Testis (tissue), 3 donors: ENCODE measurements around the gene HTR5A. TPM values are rescaled to one million over a fixed set of nuclear protein-coding genes. Genes with fewer than 3 reads are reported as not detected.

Experiments used
- DNase-seq: peaks from one replicate; pipeline ENCODE4 v3.0.0-alpha.2; 2019
- H3K27ac ChIP-seq, 2 donors: fragments of 200-600 bp; sonication (generic); one replicate each; pipeline ENCODE4 v1.5.1; 2019
- H3K27me3 ChIP-seq: fragments of 200-600 bp; sonication (generic); one replicate; pipeline ENCODE4 v1.5.1; 2019
- H3K36me3 ChIP-seq: fragments of 200-600 bp; sonication (generic); one replicate; pipeline ENCODE4 v1.5.1; 2017; ENCODE audit warnings: low read depth; ENCODE audit errors: missing control alignments
- H3K4me1 ChIP-seq: fragments of 200-600 bp; sonication (generic); one replicate; pipeline ENCODE4 v1.5.1; 2019
- H3K4me3 ChIP-seq, 2 donors: fragments of 200-600 bp; sonication (generic); one replicate each; pipeline ENCODE4 v1.5.1; 2017 to 2019
- H3K9me3 ChIP-seq: fragments of 200-600 bp; sonication (generic); one replicate; pipeline ENCODE4 v1.5.1; 2017
- POLR2A ChIP-seq: fragments of 450-650 bp; IDR thresholded peaks from one replicate; pipeline ENCODE4 v1.6.1; 2017; ENCODE audit warnings: antibody characterized with exemption, mild to moderate bottlenecking, moderate library complexity
- WGBS, 2 donors: methylation state at CpG; one replicate each; pipeline ENCODE4 v1.1.5; 2018; 5-methylcytosine and 5-hydroxymethylcytosine counted together
- intact Hi-C: fragments of 100-400 bp; cut with DNase I; formaldehyde crosslinking; loops from one replicate; pipeline ENCODE4 v1.15.1; 2023; ENCODE audit warnings: low total_unique reads
- polyA plus RNA-seq: library from polyadenylated mRNA; stranded (reverse); fragments of 350-450 nt; fragmentation: Illumina TruSeq; extraction: RNeasy Lipid Tissue Mini Kit (QIAGEN cat#74804); gene quantifications from one replicate; pipeline ENCODE4 v1.2.3, GENCODE V29; 2014; ENCODE audit warnings: low read depth, low replicate concordance; ENCODE audit not compliant: insufficient read depth
- total RNA-seq, 2 donors: library from RNA; depleted of rRNA; stranded (reverse); fragments of >200 nt; gene quantifications; one replicate each; pipeline ENCODE4 v1.2.3, GENCODE V29; 2016
- TF ChIP-seq, protein P1 (sequence below), 3 experiments: fragments of 450-650 bp in 2 of 3; fragments of 200-600 bp in 1 of 3; sonication (generic) in 1 of 3; IDR thresholded peaks; one replicate each; pipeline ENCODE4 v1.5.1; 2016 to 2019; ENCODE audit warnings: antibody characterized with exemption in 3 of 3, mild to moderate bottlenecking in 2 of 3, moderate library complexity in 1 of 3

Gene HTR5A
- total and polyA plus RNA-seq, 3 donors from 2014 or later, result 0.87 to 2.8 (median 0.93) TPM

DNA sequence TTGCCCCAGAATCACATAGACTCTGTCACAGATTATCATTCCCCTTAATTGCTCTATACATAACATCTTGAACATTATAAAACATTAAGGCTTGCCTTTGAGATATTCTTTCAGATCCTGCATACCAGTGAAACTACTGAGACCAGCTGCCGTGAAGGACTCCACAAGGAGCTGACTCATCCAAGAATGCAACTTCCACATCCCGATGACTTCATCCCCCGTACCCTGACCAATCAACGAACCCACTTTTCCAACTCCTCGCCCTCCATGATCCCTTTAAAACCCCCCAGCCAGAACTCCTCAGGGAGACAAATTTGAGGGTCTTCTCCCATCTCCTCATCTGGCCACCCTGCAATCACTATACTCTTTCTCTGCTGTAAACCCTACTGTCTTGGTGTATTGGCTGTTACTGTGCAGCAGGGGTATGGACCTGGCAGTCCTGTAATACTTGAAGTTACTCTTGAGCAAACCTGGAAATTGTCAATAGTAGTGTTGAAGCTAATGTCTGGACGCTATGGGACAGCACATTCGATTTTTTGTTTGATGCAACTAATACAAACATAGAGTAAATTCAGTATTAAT, 49.8 kb downstream of the HTR5A start:
- no peaks in the 10 kb centered on the region for H3K27me3 ChIP-seq
- 86 to 87% methylated on average over 7 of the region's 7 CpGs for WGBS, 2 donors
- H3K36me3 ChIP-seq, result no peaks in the 10 kb centered on the region
- DNase-seq, result no peak
- TF ChIP-seq, protein P1, sequence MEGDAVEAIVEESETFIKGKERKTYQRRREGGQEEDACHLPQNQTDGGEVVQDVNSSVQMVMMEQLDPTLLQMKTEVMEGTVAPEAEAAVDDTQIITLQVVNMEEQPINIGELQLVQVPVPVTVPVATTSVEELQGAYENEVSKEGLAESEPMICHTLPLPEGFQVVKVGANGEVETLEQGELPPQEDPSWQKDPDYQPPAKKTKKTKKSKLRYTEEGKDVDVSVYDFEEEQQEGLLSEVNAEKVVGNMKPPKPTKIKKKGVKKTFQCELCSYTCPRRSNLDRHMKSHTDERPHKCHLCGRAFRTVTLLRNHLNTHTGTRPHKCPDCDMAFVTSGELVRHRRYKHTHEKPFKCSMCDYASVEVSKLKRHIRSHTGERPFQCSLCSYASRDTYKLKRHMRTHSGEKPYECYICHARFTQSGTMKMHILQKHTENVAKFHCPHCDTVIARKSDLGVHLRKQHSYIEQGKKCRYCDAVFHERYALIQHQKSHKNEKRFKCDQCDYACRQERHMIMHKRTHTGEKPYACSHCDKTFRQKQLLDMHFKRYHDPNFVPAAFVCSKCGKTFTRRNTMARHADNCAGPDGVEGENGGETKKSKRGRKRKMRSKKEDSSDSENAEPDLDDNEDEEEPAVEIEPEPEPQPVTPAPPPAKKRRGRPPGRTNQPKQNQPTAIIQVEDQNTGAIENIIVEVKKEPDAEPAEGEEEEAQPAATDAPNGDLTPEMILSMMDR (IDR thresholded peaks at IDR 0.05), result no peak
- no peak for TF ChIP-seq POLR2A
- no peaks in the 10 kb centered on the region for H3K9me3 ChIP-seq
- no peak overlapping the region for H3K27ac ChIP-seq
- H3K4me3 ChIP-seq, result no peak overlapping the region
- intact Hi-C loops, result no loop called here
- H3K4me1 ChIP-seq, result no peaks in the 10 kb centered on the region

GRCh38 chr7:155120460-155120859, 50.3 kb downstream of the HTR5A start:
- no peak overlapping the region for H3K4me3 ChIP-seq
- H3K9me3 ChIP-seq, result no peaks in the 10 kb centered on the region
- TF ChIP-seq, protein P1 (IDR thresholded peaks at IDR 0.05), result no peak
- no peak for TF ChIP-seq POLR2A
- DNase-seq, result no peak
- intact Hi-C loops, result no loop called here
- WGBS, 2 donors, result 81 to 88% methylated on average over 4 of the region's 4 CpGs
- no peak overlapping the region for H3K27ac ChIP-seq
- H3K36me3 ChIP-seq, result no peaks in the 10 kb centered on the region
- no peaks in the 10 kb centered on the region for H3K27me3 ChIP-seq
- H3K4me1 ChIP-seq, result no peaks in the 10 kb centered on the region

DNA sequence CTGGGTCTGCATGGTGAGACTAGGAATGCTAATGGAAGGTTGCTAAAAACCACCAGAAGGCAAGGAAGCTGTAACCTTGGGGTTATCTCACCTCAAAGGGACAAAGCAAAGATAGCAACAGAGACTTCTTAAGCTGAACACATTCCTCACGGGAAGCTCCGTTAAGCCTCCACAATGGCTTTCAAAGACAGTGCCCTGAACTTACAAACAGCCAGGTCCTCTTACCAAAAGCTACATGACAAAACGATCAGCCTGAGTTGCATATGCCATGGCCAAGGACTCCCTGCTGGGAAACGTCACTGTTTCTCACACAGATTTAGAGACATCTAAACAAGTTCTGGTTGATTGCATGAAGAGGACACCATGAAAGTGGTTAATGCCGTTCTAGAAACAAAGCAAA, 52.7 kb downstream of the HTR5A start:
- WGBS, 2 donors, result 47 to 49% methylated on average over 5 of the region's 5 CpGs
- Histone ChIP-seq H3K4me3 (no peak overlapping the region), H3K4me1 (no peaks in the 10 kb centered on the region), H3K9me3 (no peaks in the 10 kb centered on the region), H3K36me3 (no peaks in the 10 kb centered on the region), H3K27ac (no peak overlapping the region), H3K27me3 (no peaks in the 10 kb centered on the region)
- TF ChIP-seq, protein P1 (IDR thresholded peaks at IDR 0.05), result no peak
- no peak for TF ChIP-seq POLR2A
- intact Hi-C loops, result no loop called here
- DNase-seq, result no peak

- H3K4me1 ChIP-seq, result no peaks in the 10 kb centered on the region
- 85 to 92% methylated on average over 1 of the region's 1 CpG for WGBS, 2 donors
- H3K4me3 ChIP-seq, result no peak overlapping the region
- H3K27me3 ChIP-seq, result no peaks in the 10 kb centered on the region
- no peaks in the 10 kb centered on the region for H3K9me3 ChIP-seq
- H3K27ac ChIP-seq, result no peak overlapping the region
- H3K36me3 ChIP-seq, result no peaks in the 10 kb centered on the region
- DNase-seq, result no peak
- intact Hi-C loops, result no loop called here
- TF ChIP-seq, protein P1 (IDR thresholded peaks at IDR 0.05), result no peak
- TF ChIP-seq POLR2A, result no peak
Measured at GRCh38 chr7:155123413-155123812, 53.3 kb downstream of the HTR5A start.

- H3K27ac ChIP-seq, result no peak overlapping the region
- no peak for DNase-seq
- no peak for TF ChIP-seq POLR2A
- TF ChIP-seq, protein P1 (IDR thresholded peaks at IDR 0.05), result no peak
- H3K9me3 ChIP-seq, result no peaks in the 10 kb centered on the region
- no peaks in the 10 kb centered on the region for H3K36me3 ChIP-seq
- no peaks in the 10 kb centered on the region for H3K27me3 ChIP-seq
- WGBS, 2 donors, result 70 to 78% methylated on average over 8 of the region's 8 CpGs
- H3K4me1 ChIP-seq, result no peaks in the 10 kb centered on the region
- no peak overlapping the region for H3K4me3 ChIP-seq
- intact Hi-C loops, result no loop called here
Measured at GRCh38 chr7:155124706-155125105, 54.6 kb downstream of the HTR5A start.
